ENCODE results near the gene APBB1. TPM values are rescaled to one million over a fixed set of nuclear protein-coding genes. Genes with fewer than 3 reads are reported as not detected.
A peak's percentile ranks its signal among the peaks of the same experiment; 100 is the strongest.

The APBB1 gene
- total and polyA plus RNA-seq, 2 experiments from 2014 or later: 188 to 193 TPM

GRCh38 chr11:6353367-6353987 is 65.4 kb downstream of the APBB1 start:
- DNase-seq (ENCODE audit: low read depth in 1 of 2, low spot score in 1 of 2): peak; percentile 56 to 75
- Histone ChIP-seq H3K9me3 (ENCODE audit: low read depth) (no peaks in the 10 kb centered on the region), H3K27me3 (no peaks in the 10 kb centered on the region), H3K4me3 (no peak overlapping the region), H3K36me3 (no peaks in the 10 kb centered on the region), H3K4me1 (ENCODE audit: low read depth) (peaks cover 7% of the 10 kb centered on the region), H3K27ac (no peak overlapping the region)
- TF ChIP-seq CTCF (IDR thresholded peaks at IDR 0.05; ENCODE audit: low read depth, low read length): peak; percentile 97

- DNase-seq (ENCODE audit: low read depth in 1 of 2, low spot score in 1 of 2): no peak
- no peak overlapping the region for H3K4me3 ChIP-seq
- no peaks in the 10 kb centered on the region for H3K9me3 ChIP-seq (ENCODE audit: low read depth)
- no peaks in the 10 kb centered on the region for H3K36me3 ChIP-seq
- H3K4me1 ChIP-seq (ENCODE audit: low read depth): peaks cover 7% of the 10 kb centered on the region
- no peak for TF ChIP-seq CTCF (IDR thresholded peaks at IDR 0.05; ENCODE audit: low read depth, low read length)
- H3K27ac ChIP-seq: no peak overlapping the region
- no peaks in the 10 kb centered on the region for H3K27me3 ChIP-seq
Measured at GRCh38 chr11:6351782-6352382, 67.0 kb downstream of the APBB1 start.

GRCh38 chr11:6350486-6350885 is 68.4 kb downstream of the APBB1 start:
- no peaks in the 10 kb centered on the region for H3K27me3 ChIP-seq
- H3K9me3 ChIP-seq (ENCODE audit: low read depth): no peaks in the 10 kb centered on the region
- no peak for DNase-seq (ENCODE audit: low read depth in 1 of 2, low spot score in 1 of 2)
- H3K4me1 ChIP-seq (ENCODE audit: low read depth): no peaks in the 10 kb centered on the region
- H3K4me3 ChIP-seq: no peak overlapping the region
- no peaks in the 10 kb centered on the region for H3K36me3 ChIP-seq
- no peak for TF ChIP-seq CTCF (IDR thresholded peaks at IDR 0.05; ENCODE audit: low read depth, low read length)
- H3K27ac ChIP-seq: no peak overlapping the region

- no peaks in the 10 kb centered on the region for H3K4me1 ChIP-seq (ENCODE audit: low read depth)
- no peaks in the 10 kb centered on the region for H3K9me3 ChIP-seq (ENCODE audit: low read depth)
- H3K4me3 ChIP-seq: no peak overlapping the region
- no peak for TF ChIP-seq CTCF (IDR thresholded peaks at IDR 0.05; ENCODE audit: low read depth, low read length)
- H3K36me3 ChIP-seq: no peaks in the 10 kb centered on the region
- H3K27me3 ChIP-seq: no peaks in the 10 kb centered on the region
- DNase-seq (ENCODE audit: low read depth in 1 of 2, low spot score in 1 of 2): no peak
- no peak overlapping the region for H3K27ac ChIP-seq
Measured at GRCh38 chr11:6350043-6350442, 68.9 kb downstream of the APBB1 start.

- H3K4me3 ChIP-seq: no peak overlapping the region
- no peak overlapping the region for H3K27ac ChIP-seq
- H3K36me3 ChIP-seq: no peaks in the 10 kb centered on the region
- H3K4me1 ChIP-seq (ENCODE audit: low read depth): no peaks in the 10 kb centered on the region
- no peaks in the 10 kb centered on the region for H3K9me3 ChIP-seq (ENCODE audit: low read depth)
- no peak for DNase-seq (ENCODE audit: low read depth in 1 of 2, low spot score in 1 of 2)
- TF ChIP-seq CTCF (IDR thresholded peaks at IDR 0.05; ENCODE audit: low read depth, low read length): no peak
- no peaks in the 10 kb centered on the region for H3K27me3 ChIP-seq
Measured at GRCh38 chr11:6345366-6345765, 73.5 kb downstream of the APBB1 start.

Other genes starting within 250 kb of the APBB1 start
- gene OR52B2, start 248.8 kb downstream of the APBB1 start, total RNA-seq: 0.57 TPM in 1 of 2 replicates, not detected in the other
- not detected in 2 replicates for gene OR52B2, start 248.8 kb downstream of the APBB1 start, polyA plus RNA-seq
- not detected in 2 replicates for gene OR52W1, start 219.9 kb downstream of the APBB1 start, total RNA-seq
- gene OR52W1, start 219.9 kb downstream of the APBB1 start, polyA plus RNA-seq: not detected in 2 replicates
- not detected in 2 replicates for gene C11orf42, start 213.5 kb downstream of the APBB1 start, total RNA-seq
- gene C11orf42, start 213.5 kb downstream of the APBB1 start, polyA plus RNA-seq: 0.15 and 0.32 TPM in 2 replicates
- 27.5 and 46.8 TPM in 2 replicates for gene FHIP1B, start 184.5 kb downstream of the APBB1 start, total RNA-seq
- gene FHIP1B, start 184.5 kb downstream of the APBB1 start, polyA plus RNA-seq: 32.2 and 35.9 TPM in 2 replicates
- 0.32 and 0.83 TPM in 2 replicates for gene CNGA4, start 180.0 kb downstream of the APBB1 start, total RNA-seq
- 0.39 TPM in 1 of 2 replicates, not detected in the other for gene CNGA4, start 180.0 kb downstream of the APBB1 start, polyA plus RNA-seq
- 4.9 and 5.2 TPM in 2 replicates for gene CCKBR, start 159.3 kb downstream of the APBB1 start, total RNA-seq
- 4.4 and 5.4 TPM in 2 replicates for gene CCKBR, start 159.3 kb downstream of the APBB1 start, polyA plus RNA-seq
- 54.5 and 71.8 TPM in 2 replicates for gene CAVIN3, start 98.6 kb downstream of the APBB1 start, total RNA-seq
- gene CAVIN3, start 98.6 kb downstream of the APBB1 start, polyA plus RNA-seq: 57.4 and 76.1 TPM in 2 replicates
- 44.8 and 52.1 TPM in 2 replicates for gene SMPD1, start 28.6 kb downstream of the APBB1 start, total RNA-seq
- gene SMPD1, start 28.6 kb downstream of the APBB1 start, polyA plus RNA-seq: 29.2 and 43.8 TPM in 2 replicates
- 0.95 TPM in 1 of 2 replicates, not detected in the other for gene HPX, start 21.9 kb upstream of the APBB1 start, total RNA-seq
- 0.73 and 2.3 TPM in 2 replicates for gene HPX, start 21.9 kb upstream of the APBB1 start, polyA plus RNA-seq
- 25.3 and 27.5 TPM in 2 replicates for gene TRIM3, start 54.8 kb upstream of the APBB1 start, total RNA-seq
- 21.5 and 21.9 TPM in 2 replicates for gene TRIM3, start 54.8 kb upstream of the APBB1 start, polyA plus RNA-seq
- gene ARFIP2, start 62.2 kb upstream of the APBB1 start, total RNA-seq: 52.7 and 56.7 TPM in 2 replicates
- 60.1 and 68.9 TPM in 2 replicates for gene ARFIP2, start 62.2 kb upstream of the APBB1 start, polyA plus RNA-seq
- 33.7 and 62.0 TPM in 2 replicates for gene TIMM10B, start 62.4 kb upstream of the APBB1 start, total RNA-seq
- gene TIMM10B, start 62.4 kb upstream of the APBB1 start, polyA plus RNA-seq: 39.0 and 46.2 TPM in 2 replicates
- gene DNHD1, start 78.2 kb upstream of the APBB1 start, total RNA-seq: 9.2 and 24.5 TPM in 2 replicates
- 8.8 and 10.5 TPM in 2 replicates for gene DNHD1, start 78.2 kb upstream of the APBB1 start, polyA plus RNA-seq
- 20.7 and 27.3 TPM in 2 replicates for gene RRP8, start 184.5 kb upstream of the APBB1 start, total RNA-seq
- gene RRP8, start 184.5 kb upstream of the APBB1 start, polyA plus RNA-seq: 32.6 and 46.0 TPM in 2 replicates
- gene ILK, start 184.7 kb upstream of the APBB1 start, total RNA-seq: 221 and 259 TPM in 2 replicates
- 270 and 316 TPM in 2 replicates for gene ILK, start 184.7 kb upstream of the APBB1 start, polyA plus RNA-seq
- 72.6 and 113 TPM in 2 replicates for gene TAF10, start 193.1 kb upstream of the APBB1 start, total RNA-seq
- gene TAF10, start 193.1 kb upstream of the APBB1 start, polyA plus RNA-seq: 277 and 316 TPM in 2 replicates
- gene TPP1, start 200.3 kb upstream of the APBB1 start, total RNA-seq: 13.2 and 27.8 TPM in 2 replicates
- gene TPP1, start 200.3 kb upstream of the APBB1 start, polyA plus RNA-seq: 28.0 and 36.8 TPM in 2 replicates
- 45.8 and 60.2 TPM in 2 replicates for gene DCHS1, start 236.7 kb upstream of the APBB1 start, total RNA-seq
- 16.0 and 19.8 TPM in 2 replicates for gene DCHS1, start 236.7 kb upstream of the APBB1 start, polyA plus RNA-seq